K562 (cell line): ENCODE measurements around the gene IFRD1. TPM values are rescaled to one million over a fixed set of nuclear protein-coding genes. Genes with fewer than 3 reads are reported as not detected.

Experiments used
- ATAC-seq: fragments of 200-7000 bp; cut with Tn5 transposase; 3 replicates; pipeline ENCODE4 v1.9.1; 2020; ENCODE audit warnings: moderate library complexity
- BruUV-seq: library from RNA; stranded (reverse); fragments of 400-500 nt; replicated peaks from 2 replicates; lab custom pipeline; 2021; lab: Mats Ljungman, UMichigan
- CTCF ChIA-PET: fragments of 300-600 bp; formaldehyde crosslinking; extraction: SDS; loops from one replicate; lab custom pipeline; 2021; ENCODE audit warnings: low intra/inter-chr PET ratio; lab: Yijun Ruan, JAX
- POLR2A ChIA-PET: fragments of 300-600, 350-650 bp; sonication (Branson Sonifier 250); formaldehyde crosslinking; extraction: SDS; loops from one replicate; lab custom pipeline; 2021; ENCODE audit warnings: antibody characterized with exemption, inconsistent platforms; lab: Yijun Ruan, JAX
- DNase-seq, 4 experiments: peaks; one replicate each; pipeline versions ENCODE4 v3.0.0 to v3.0.0-alpha.2; 2011 to 2018; ENCODE audit warnings: low spot score in 3 of 4, mixed read lengths in 3 of 4; ENCODE audit errors: extremely low read depth in 1 of 4
- FAIRE-seq: peaks from 2 replicates; lab custom pipeline; 2011; peaks lifted over from hg19 to GRCh38; lab: Jason Lieb, UNC
- H2AFZ ChIP-seq: 2 replicates; pipeline ENCODE4 v1.6.0; 2011; ENCODE audit warnings: low read depth, low read length, control low read depth, inconsistent platforms
- H3K27ac ChIP-seq: fragments of 200-600 bp; 3 replicates; pipeline ENCODE4 v1.8.0; 2011; ENCODE audit warnings: low read depth, mild to moderate bottlenecking, control low read depth, inconsistent platforms, low read length, moderate library complexity, mixed read lengths; ENCODE audit errors: extremely low read depth
- H3K27me3 ChIP-seq, 2 experiments: fragments of 300-600 bp in 1 of 2; 2 replicates in 1 of 2; 3 replicates in 1 of 2; pipeline versions ENCODE4 v1.6.0 to v1.8.0; 2011; ENCODE audit warnings: inconsistent platforms in 2 of 2, low read length in 2 of 2, mild to moderate bottlenecking in 1 of 2, mixed read lengths in 1 of 2, moderate library complexity in 1 of 2; ENCODE audit not compliant: control insufficient read depth in 2 of 2, insufficient read depth in 2 of 2
- H3K36me3 ChIP-seq: fragments of 300-600 bp; 3 replicates; pipeline ENCODE4 v1.8.0; 2011; ENCODE audit warnings: mild to moderate bottlenecking, low read length, inconsistent platforms; ENCODE audit not compliant: control insufficient read depth, insufficient read depth
- H3K4me1 ChIP-seq, 2 experiments: fragments of 200-600 bp in 1 of 2; replicated peaks in 1 of 2; 2 replicates in 1 of 2; 3 replicates in 1 of 2; pipeline versions ENCODE4 v1.5.1 to v1.8.0; 2011; ENCODE audit warnings: inconsistent platforms in 2 of 2, low read length in 2 of 2, mild to moderate bottlenecking in 1 of 2, mixed read lengths in 1 of 2, moderate library complexity in 1 of 2; ENCODE audit not compliant: control insufficient read depth in 2 of 2, insufficient read depth in 2 of 2
- H3K4me2 ChIP-seq: 2 replicates; pipeline ENCODE4 v1.6.1; 2011; ENCODE audit warnings: low read length, control low read depth, inconsistent platforms, mixed read lengths; ENCODE audit not compliant: insufficient read depth
- H3K4me3 ChIP-seq: fragments of 200-600 bp; sonication (generic), shearing (Covaris generic); 2 replicates; pipeline ENCODE4 v1.5.1; 2016; ENCODE audit warnings: control low read depth, inconsistent platforms
- H3K79me2 ChIP-seq: fragments of 200-600 bp; 3 replicates; pipeline ENCODE4 v1.8.0; 2011; ENCODE audit warnings: low read length, inconsistent platforms; ENCODE audit not compliant: control insufficient read depth, insufficient read depth
- H3K9ac ChIP-seq, 2 experiments: 2 replicates each; pipeline versions ENCODE4 v1.6.0 to v1.6.1; 2011; ENCODE audit warnings: low read depth in 2 of 2, low read length in 2 of 2, control low read depth in 1 of 2, inconsistent platforms in 1 of 2, mild to moderate bottlenecking in 1 of 2, mixed read lengths in 1 of 2; ENCODE audit not compliant: insufficient read depth in 1 of 2
- H3K9me1 ChIP-seq: one replicate; pipeline ENCODE4 v1.6.0; 2011; ENCODE audit warnings: inconsistent platforms, mild to moderate bottlenecking, low read length, moderate library complexity; ENCODE audit not compliant: control insufficient read depth, insufficient read depth
- H3K9me3 ChIP-seq: replicated peaks from 2 replicates; pipeline ENCODE4 v1.5.1; 2011; ENCODE audit warnings: low read depth, low read length, inconsistent platforms; ENCODE audit not compliant: control insufficient read depth, insufficient read depth
- H4K20me1 ChIP-seq: replicated peaks from 2 replicates; pipeline ENCODE4 v1.6.1; 2011; ENCODE audit warnings: low read length, inconsistent platforms, mixed read lengths; ENCODE audit not compliant: control insufficient read depth, insufficient read depth
- CEBPB ChIP-seq: fragments of 450-650 bp; IDR thresholded peaks from 2 replicates; pipeline ENCODE4 v1.6.1; 2016; ENCODE audit warnings: missing genetic modification characterization, missing compliant biosample characterization
- FOSL1 ChIP-seq: fragments of 200-800 bp; sonication (Bioruptor generic); conservative IDR thresholded peaks from 2 replicates; pipeline ENCODE4 v1.6.1; 2016; ENCODE audit warnings: missing genetic modification characterization, missing compliant biosample characterization
- HCFC1 ChIP-seq: IDR thresholded peaks from 2 replicates; pipeline ENCODE4 v1.6.1; 2012; ENCODE audit warnings: low read depth, low read length, improper control_type of control experiment
- HOMEZ ChIP-seq: fragments of 250-450 bp; sonication (Bioruptor Pico); IDR thresholded peaks from 2 replicates; pipeline ENCODE4 v1.4.0; 2020; ENCODE audit warnings: mild to moderate bottlenecking, moderate library complexity
- NFIC ChIP-seq: fragments of 450-650 bp; IDR thresholded peaks from 2 replicates; pipeline ENCODE4 v1.6.1; 2017; ENCODE audit warnings: mild to moderate bottlenecking, inconsistent platforms
- POLR2AphosphoS5 ChIP-seq: IDR thresholded peaks from 2 replicates; pipeline ENCODE4 v1.6.1; 2011; ENCODE audit warnings: mild to moderate bottlenecking, low read depth, low read length, moderate library complexity; ENCODE audit not compliant: control insufficient read depth, insufficient read depth
- RBM14 ChIP-seq: fragments of 200-400 bp; formaldehyde crosslinking; IDR thresholded peaks from 2 replicates; pipeline ENCODE4 v1.6.1; 2018; ENCODE audit warnings: low read depth, mild to moderate bottlenecking, low read length, moderate library complexity, borderline replicate concordance; ENCODE audit not compliant: insufficient read depth
- SFPQ ChIP-seq: fragments of 200-400 bp; formaldehyde crosslinking; IDR thresholded peaks from 2 replicates; pipeline ENCODE4 v1.6.1; 2017; ENCODE audit warnings: mild to moderate bottlenecking, low read depth, low read length, moderate library complexity
- TFE3 ChIP-seq: fragments of 450-650 bp; formaldehyde crosslinking; IDR thresholded peaks from 2 replicates; pipeline ENCODE4 v1.4.0; 2020; ENCODE audit warnings: mild to moderate bottlenecking, mixed read lengths
- TOE1 ChIP-seq, 2 experiments: fragments of 450-650 bp in 1 of 2; sonication (generic) in 1 of 2; formaldehyde crosslinking in 1 of 2; IDR thresholded peaks; 2 replicates each; pipeline versions ENCODE4 v1.7.1 to v1.8.0; 2016 to 2022; ENCODE audit warnings: borderline replicate concordance in 2 of 2, mild to moderate bottlenecking in 2 of 2, antibody characterized with exemption in 1 of 2, inconsistent platforms in 1 of 2, low read depth in 1 of 2, missing genetic modification reagents in 1 of 2, moderate library complexity in 1 of 2
- ZKSCAN1 ChIP-seq: fragments of 150-350 bp; IDR thresholded peaks from 2 replicates; pipeline ENCODE4 v1.6.1; 2016; ENCODE audit warnings: low read depth, low read length
- ZNF197 ChIP-seq: fragments of 200-800 bp; sonication (Bioruptor generic); IDR thresholded peaks from 2 replicates; pipeline ENCODE4 v1.6.1; 2016; ENCODE audit warnings: low read depth, missing genetic modification characterization, missing compliant biosample characterization
- ZNF75A ChIP-seq: fragments of 450-650 bp; formaldehyde crosslinking; IDR thresholded peaks from 2 replicates; pipeline ENCODE4 v1.4.0; 2020; ENCODE audit warnings: mild to moderate bottlenecking
- ZNF766 ChIP-seq: fragments of 200-800 bp; sonication (Bioruptor generic); conservative IDR thresholded peaks from 2 replicates; pipeline ENCODE4 v1.6.1; 2016; ENCODE audit warnings: missing genetic modification characterization, missing compliant biosample characterization
- WGBS: fragments of 100-300 bp; shearing (Covaris generic); methylation state at CpG from one replicate; pipeline ENCODE4 v1.1.6; 2016; ENCODE audit warnings: low coverage, mixed read lengths; ENCODE audit not compliant: insufficient coverage; ENCODE audit errors: missing lambda C conversion rate; 5-methylcytosine and 5-hydroxymethylcytosine counted together
- in situ Hi-C: fragments of 300-500 bp; cut with MboI; formaldehyde crosslinking; loops from 4 replicates; pipeline ENCODE4 v1.15.0; 2018; ENCODE audit warnings: inconsistent platforms, mixed read lengths
- intact Hi-C: fragments of 100-400 bp; cut with micrococcal nuclease; formaldehyde crosslinking; loops from 2 replicates; pipeline ENCODE4 v1.14.2; 2022
- polyA plus RNA-seq, 8 experiments: library from polyadenylated mRNA; depleted of rRNA in 4 of 8; stranded (reverse) in 5 of 8; unstranded in 3 of 8; fragments of >200 nt; fragmentation: Nextera tagmentation in 2 of 8; fragmentation: Illumina TruSeq in 1 of 8; extraction: Ambion mirVana in 2 of 8; extraction: Trizol in 1 of 8; gene quantifications; 2 replicates each; pipeline versions ENCODE4 v1.2.1 to v1.2.3, GENCODE V29; 2011 to 2014; ENCODE audit warnings: inconsistent platforms in 1 of 8, missing spikeins in 1 of 8
- total RNA-seq, 7 experiments: library from RNA; depleted of rRNA in 6 of 7; stranded (reverse); fragments of >200 nt in 6 of 7; fragmentation: Illumina TruSeq in 2 of 7; extraction: Trizol in 2 of 7; gene quantifications; 2 replicates each; pipeline versions ENCODE4 v1.2.1 to v1.2.3, GENCODE V29; 2011 to 2021; ENCODE audit warnings: low replicate concordance in 1 of 7

Gene IFRD1
- total and polyA plus RNA-seq, 9 of the 15 experiments (the other 6 are each of a cell fraction or from before 2014, with no cell fraction given) = 27.6 to 81.8 (median 68.1) TPM

GRCh38 chr7:112495810-112496462 lies 45.7 kb downstream of the IFRD1 start (continued):
- TF ChIP-seq ZKSCAN1 = no peak
- no peak for TF ChIP-seq POLR2AphosphoS5
- TF ChIP-seq SFPQ = no peak
- TF ChIP-seq RBM14 = no peak
- TF ChIP-seq CEBPB (tag) = peak; percentile 65; the same call in 1 of the 2 replicates
- TF ChIP-seq ZNF75A (CRISPR knock-in tag) = no peak
- no peak for TF ChIP-seq HCFC1
- TF ChIP-seq NFIC = no peak

GRCh38 chr7:112497481-112497880 lies 47.2 kb downstream of the IFRD1 start:
- intact Hi-C loops (loop anchor here (5.0 to 10.0 kb wide), 3 partner anchors 293 to 643 kb away; partner anchors contain the start of genes DOCK4 and ZNF277), in situ Hi-C loops (no loop called here)
- Histone ChIP-seq H2AFZ (no peak overlapping the region), H3K36me3 (no peaks in the 10 kb centered on the region), H3K4me3 (no peak overlapping the region), H3K4me1 (no peaks in the 10 kb centered on the region; a peak in 1 of 5 replicates), H3K9ac (no peak overlapping the region), H3K4me2 (no peak overlapping the region), H3K27ac (no peak overlapping the region), H3K27me3 (peaks cover 11 to 19% of the 10 kb centered on the region in 2 experiments), H3K79me2 (no peaks in the 10 kb centered on the region), H3K9me3 (no peaks in the 10 kb centered on the region), H4K20me1 (no peaks in the 10 kb centered on the region), H3K9me1 (no peaks in the 10 kb centered on the region)
- DNase-seq = no peak
- POLR2A ChIA-PET = interaction anchor here (1.3 to 2.0 kb wide), 2 partner anchors 8 to 47 kb away, joined by 3 to 11 read pairs; partner anchors contain the start of gene IFRD1
- CTCF ChIA-PET = interaction anchor here (0.9 to 3.2 kb wide), 2 partner anchors 745 to 755 kb away, joined by 3 to 28 read pairs; no protein-coding TSS in a partner anchor
- ATAC-seq = peak; percentile 24; the same call in 2 of the 3 replicates
- BruUV-seq = no TSS peak
- WGBS = 0% methylated on average over 2 of the region's 2 CpGs
- no peak for FAIRE-seq
- no peak for TF ChIP-seq FOSL1
- TF ChIP-seq ZNF197 = no peak
- TF ChIP-seq HOMEZ (CRISPR knock-in tag) = no peak
- 0 out of 2 replicates have a peak, but pooled peaks have one; percentile 24 for TF ChIP-seq TOE1 (IDR thresholded peaks at IDR 0.05; ENCODE audit: borderline replicate concordance)
- no peak for TF ChIP-seq TOE1 (CRISPR knock-in tag; IDR thresholded peaks at IDR 0.05; ENCODE audit: borderline replicate concordance, low read depth)
- 0 out of 2 replicates have a peak, but pooled peaks have one; percentile 38 for TF ChIP-seq ZNF766 (CRISPR knock-in tag)
- TF ChIP-seq TFE3 (CRISPR knock-in tag) = peak; percentile 58
